GM19023 (cell line): ENCODE measurements around the gene HOXB4.
A peak's percentile ranks its signal among the peaks of the same experiment; 100 is the strongest.

Experiments used
- ATAC-seq: cut with Tn5 transposase; IDR thresholded peaks from one replicate; pipeline ENCODE4 v1.9.1; 2021; ENCODE audit warnings: mild to moderate bottlenecking, moderate library complexity; ENCODE audit not compliant: unreplicated experiment

The HOXB4 gene

GRCh38 chr17:48577946-48578615 is at the start of gene HOXB4:
HOXB4 (minus strand) TSS chr17:48578350; CDS start chr17:48578319, 31 bp downstream.
- ATAC-seq: peak; percentile 46

GRCh38 chr17:48627118-48627597 is 49.0 kb upstream of the HOXB4 start:
- ATAC-seq: no peak

GRCh38 chr17:48626245-48627117 is 48.3 kb upstream of the HOXB4 start, which contains the start of gene HOXB9:
HOXB9 (minus strand) TSS chr17:48626358; CDS start chr17:48626269, 89 bp downstream.
- no peak for ATAC-seq

- no peak for ATAC-seq
These were observed 47.5 kb upstream of the HOXB4 start for GRCh38 chr17:48625495-48626244.

- no peak for ATAC-seq
These were observed 46.7 kb upstream of the HOXB4 start for GRCh38 chr17:48624544-48625494.

- ATAC-seq: no peak
These were observed 46.0 kb upstream of the HOXB4 start for GRCh38 chr17:48624118-48624517.

GRCh38 chr17:48623583-48623982 is 45.4 kb upstream of the HOXB4 start:
- no peak for ATAC-seq

- ATAC-seq: no peak
These were observed 44.7 kb upstream of the HOXB4 start for GRCh38 chr17:48622857-48623256.

- ATAC-seq: no peak
These were observed 43.6 kb upstream of the HOXB4 start for GRCh38 chr17:48621410-48622392.

GRCh38 chr17:48620461-48621139 is 42.5 kb upstream of the HOXB4 start:
- ATAC-seq: no peak

- ATAC-seq: no peak
These were observed 41.8 kb upstream of the HOXB4 start for GRCh38 chr17:48619826-48620449.

GRCh38 chr17:48618256-48618896 is 40.2 kb upstream of the HOXB4 start:
- ATAC-seq: no peak

- ATAC-seq: no peak
These were observed 39.5 kb upstream of the HOXB4 start for GRCh38 chr17:48617471-48618255.

- no peak for ATAC-seq
These were observed 38.7 kb upstream of the HOXB4 start for GRCh38 chr17:48616717-48617470.

- no peak for ATAC-seq
These were observed 38.0 kb upstream of the HOXB4 start for GRCh38 chr17:48615963-48616716.
